Adipocyte (in vitro differentiated cells): ENCODE results near the gene RCOR1.
"Not testable (repeated sequence)": the region's sequence is repeated elsewhere in the genome, so short reads cannot be mapped to it uniquely, and the experiment has no call there.

Experiments
- DNase-seq: peaks from one replicate; pipeline ENCODE4 v3.0.0-alpha.2; 2015; ENCODE audit warnings: low read depth
- H3K27me3 ChIP-seq: replicated peaks from 2 replicates; pipeline ENCODE4 v1.7.0; 2013; ENCODE audit warnings: mild to moderate bottlenecking, low read length, moderate library complexity; ENCODE audit not compliant: control insufficient read depth, insufficient read depth
- H3K36me3 ChIP-seq: 2 replicates; pipeline ENCODE4 v1.7.0; 2013; ENCODE audit warnings: low read length, mild to moderate bottlenecking, moderate library complexity; ENCODE audit not compliant: control insufficient read depth, insufficient read depth, severe bottlenecking
- H3K4me1 ChIP-seq: 2 replicates; pipeline ENCODE4 v1.7.0; 2013; ENCODE audit warnings: mild to moderate bottlenecking, low read length, moderate library complexity; ENCODE audit not compliant: control insufficient read depth, insufficient read depth
- H3K4me3 ChIP-seq: 2 replicates; pipeline ENCODE4 v1.7.0; 2013; ENCODE audit warnings: mild to moderate bottlenecking, low read length, moderate library complexity
- H3K9ac ChIP-seq: 2 replicates; pipeline ENCODE4 v1.7.0; 2013; ENCODE audit warnings: mild to moderate bottlenecking, low read length, moderate library complexity
- H3K9me3 ChIP-seq: 2 replicates; pipeline ENCODE4 v1.7.0; 2013; ENCODE audit warnings: mild to moderate bottlenecking, low read length, moderate library complexity; ENCODE audit not compliant: control insufficient read depth

The RCOR1 gene

DNA sequence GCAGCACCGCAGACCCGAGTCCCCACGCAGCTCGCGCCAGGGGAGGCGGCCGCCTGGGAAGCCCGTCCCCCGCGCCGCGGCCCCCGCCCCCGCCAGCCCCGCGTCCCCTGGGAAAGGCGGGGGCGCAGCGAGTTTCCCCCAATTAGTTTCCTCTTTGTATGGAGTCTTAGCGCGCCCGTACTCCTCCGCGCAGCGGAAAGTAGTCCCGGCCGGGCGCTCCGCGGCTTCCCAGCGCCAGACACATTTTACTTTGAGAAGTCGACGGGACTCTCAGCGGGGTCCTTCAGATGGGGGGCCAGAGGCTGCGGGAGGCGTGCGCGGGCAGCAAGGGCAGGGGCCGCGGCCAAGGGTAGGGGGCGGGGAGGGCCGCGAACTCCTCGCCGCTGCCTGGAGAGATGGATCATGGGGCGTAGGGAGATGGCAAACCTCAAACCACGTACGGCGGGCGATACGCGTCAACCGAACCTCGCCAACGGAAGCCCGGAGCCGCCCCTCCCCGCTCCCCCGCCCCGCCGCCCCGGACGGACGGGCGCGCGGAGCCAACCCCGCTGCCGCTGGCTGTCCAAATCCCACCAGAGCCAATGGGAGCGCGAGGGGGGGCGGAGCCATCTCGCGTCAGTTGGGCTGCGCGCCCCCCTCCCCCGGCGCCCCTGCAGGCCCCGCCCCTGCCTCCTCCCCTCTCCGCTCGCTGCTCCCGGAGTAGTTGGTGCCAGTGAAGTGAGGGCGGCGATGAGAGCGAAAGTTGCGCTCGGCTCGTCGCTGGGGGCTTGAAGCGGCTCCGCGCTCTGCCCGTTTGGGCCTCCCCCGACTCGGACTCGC is at the start of gene RCOR1:
TSS of gene RCOR1 (plus strand) at position 706 of the 819 bp plus-strand sequence. CDS start 238 bp downstream, outside the sequence.
- Histone ChIP-seq H3K4me1 (peaks cover 19% of the 10 kb centered on the region), H3K27me3 (no peaks in the 10 kb centered on the region), H3K36me3 (no peaks in the 10 kb centered on the region), H3K9me3 (no peaks in the 10 kb centered on the region), H3K4me3 (peak within 1 kb of the TSS; percentile 88), H3K9ac (peak within 1 kb of the TSS; percentile 90)
- peak; percentile 99 for DNase-seq

DNA sequence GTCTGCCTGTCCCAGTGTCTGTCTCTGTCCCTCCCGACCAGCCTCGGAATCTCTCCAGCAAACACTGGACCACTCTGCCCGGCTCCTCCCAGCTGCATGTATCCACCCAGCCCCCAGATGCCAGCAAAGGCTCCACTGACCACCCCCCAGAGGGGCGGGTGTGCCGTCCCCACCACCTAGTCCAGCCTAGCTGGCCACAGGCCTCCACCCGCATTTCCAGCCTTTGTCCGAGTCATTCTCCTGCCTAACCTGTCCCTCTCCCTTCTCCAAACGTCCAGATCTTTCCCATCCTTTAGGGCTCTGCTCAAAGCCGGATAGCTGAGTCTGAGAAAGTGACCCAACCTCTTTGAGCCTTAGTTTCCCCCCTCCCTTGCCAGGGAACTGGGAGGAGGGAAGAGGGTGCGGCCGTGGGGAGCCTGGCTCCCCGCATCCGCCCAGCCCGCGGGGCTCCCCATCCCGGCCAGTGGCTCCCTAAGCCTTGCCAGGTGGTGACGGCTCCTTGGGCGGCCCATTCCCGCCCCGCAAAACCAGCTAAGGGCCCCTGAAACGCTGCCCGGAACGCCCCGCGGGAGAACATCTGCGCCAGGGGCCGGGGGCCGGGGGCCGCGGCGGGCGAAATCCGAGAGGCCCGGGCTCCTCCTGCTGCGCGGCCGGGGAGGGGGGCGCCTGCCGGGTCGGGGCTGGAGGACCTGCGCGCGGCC is 48.3 kb upstream of the RCOR1 start:
- Histone ChIP-seq H3K9ac (no peak overlapping the region), H3K4me3 (no peak overlapping the region), H3K9me3 (no peaks in the 10 kb centered on the region), H3K36me3 (no peaks in the 10 kb centered on the region), H3K4me1 (peaks cover 9% of the 10 kb centered on the region), H3K27me3 (peaks cover 19% of the 10 kb centered on the region)
- DNase-seq, result no peak

DNA sequence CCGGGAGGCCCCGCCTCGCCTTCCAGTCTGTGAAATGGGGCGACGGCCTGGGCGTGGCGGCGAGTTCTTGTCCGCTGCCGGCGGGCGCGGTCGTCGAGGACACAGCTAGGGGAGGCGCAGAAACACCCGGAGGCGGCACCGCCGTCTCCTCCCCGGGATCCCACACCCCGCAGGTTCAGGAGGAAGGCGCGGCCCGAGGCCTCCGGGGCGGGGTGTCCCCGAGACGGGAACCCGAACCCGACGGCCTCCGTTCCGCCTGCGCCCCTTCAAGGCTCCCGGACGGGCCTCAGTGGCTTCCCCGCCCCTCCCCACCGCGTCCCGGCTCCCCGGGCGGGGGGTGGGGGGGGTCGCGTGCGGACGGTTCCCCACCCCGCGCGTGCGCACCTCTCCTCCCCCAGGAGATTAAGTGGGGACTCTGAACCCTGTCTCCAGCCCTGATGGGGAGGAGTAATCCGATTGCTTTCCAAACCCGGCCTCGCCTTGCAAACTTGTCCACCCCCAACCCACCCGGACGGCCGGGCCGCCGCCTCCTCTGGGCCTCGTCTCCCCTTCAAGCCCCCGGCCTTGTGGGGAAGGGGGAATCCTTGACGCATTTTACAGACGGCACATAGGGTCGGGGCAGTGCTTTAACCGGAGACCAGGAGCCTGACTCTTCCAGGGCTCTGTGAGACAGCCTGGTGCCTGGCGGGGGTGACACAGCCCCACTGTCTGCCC is 47.5 kb upstream of the RCOR1 start:
- H3K9me3 ChIP-seq, result no peaks in the 10 kb centered on the region
- no peaks in the 10 kb centered on the region for H3K36me3 ChIP-seq
- H3K27me3 ChIP-seq, result peaks cover 19% of the 10 kb centered on the region
- no peak overlapping the region for H3K9ac ChIP-seq
- H3K4me1 ChIP-seq, result peaks cover 9% of the 10 kb centered on the region
- H3K4me3 ChIP-seq, result no peak overlapping the region
- peak; percentile 16 for DNase-seq

DNA sequence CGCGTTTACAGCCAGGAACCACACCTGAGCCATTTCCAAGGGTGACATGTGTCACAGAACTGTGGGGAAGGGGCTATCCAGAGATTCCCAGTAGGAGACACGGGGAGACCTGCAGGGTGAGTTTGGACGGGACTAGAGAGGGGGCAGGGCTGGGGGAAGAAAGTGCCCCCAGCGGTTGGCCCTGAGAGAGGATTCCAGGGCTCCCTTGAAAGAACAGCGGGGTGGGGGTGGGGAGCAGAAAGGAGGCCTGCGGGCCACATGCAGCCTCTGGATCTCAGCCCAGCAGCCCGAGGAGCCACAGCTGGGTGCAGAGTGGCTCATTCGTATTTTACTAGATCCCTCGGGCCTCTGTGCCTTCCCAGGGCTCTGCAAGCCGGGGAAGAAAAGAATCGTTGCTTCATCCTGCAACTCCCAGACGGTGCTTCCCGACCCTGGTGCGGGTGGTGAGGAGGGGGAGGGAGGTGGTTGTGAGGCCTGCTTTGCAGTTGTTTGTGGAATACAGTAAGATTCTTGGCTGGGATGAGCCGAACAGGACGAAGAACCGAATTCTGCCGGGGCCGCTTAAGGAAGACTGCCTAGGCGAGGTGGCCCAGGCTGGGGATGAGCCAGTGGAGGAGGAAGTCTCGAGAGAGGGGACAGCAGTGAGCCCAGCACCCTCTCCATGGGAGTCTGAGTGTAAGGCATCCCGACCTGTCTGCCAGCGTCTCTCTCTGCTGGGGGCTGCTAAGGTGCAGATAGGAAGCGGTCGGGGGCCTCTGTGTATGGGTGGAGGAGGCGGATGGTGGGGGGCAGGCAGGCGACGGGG is 46.8 kb upstream of the RCOR1 start:
- Histone ChIP-seq H3K9me3 (no peaks in the 10 kb centered on the region), H3K4me1 (peaks cover 9% of the 10 kb centered on the region), H3K27me3 (peaks cover 16% of the 10 kb centered on the region), H3K36me3 (no peaks in the 10 kb centered on the region), H3K9ac (no peak overlapping the region), H3K4me3 (no peak overlapping the region)
- DNase-seq, result peak; percentile 16

DNA sequence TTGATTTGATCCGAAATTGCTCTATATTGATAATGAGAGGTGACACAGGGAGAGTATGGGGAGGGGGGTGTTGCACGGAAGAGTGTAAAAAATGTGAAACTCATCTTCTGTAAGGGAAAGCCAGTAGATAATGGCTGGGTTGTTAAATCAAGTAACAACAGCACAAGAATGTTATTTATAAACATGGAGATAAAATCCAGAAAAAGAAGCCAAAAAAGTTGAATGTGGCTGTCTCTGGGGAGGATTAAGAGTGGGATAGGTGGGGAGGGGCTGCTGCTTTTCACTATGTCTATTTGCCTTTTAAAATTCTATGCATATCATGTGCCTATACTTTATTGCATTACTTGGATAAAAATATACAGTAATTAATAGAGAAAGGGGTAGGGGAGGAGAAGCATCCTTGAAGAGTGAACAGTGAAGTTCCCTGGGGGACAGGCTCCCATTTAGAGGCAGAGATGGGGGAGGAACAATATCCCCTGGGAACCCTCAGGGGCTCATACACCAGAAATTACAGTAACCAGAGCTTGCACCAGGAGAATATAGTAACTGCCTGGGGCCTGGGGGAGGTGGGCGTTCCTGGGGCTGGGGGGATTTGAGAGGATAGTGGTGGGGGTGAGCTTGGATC is 43.7 kb upstream of the RCOR1 start:
- no peak overlapping the region for H3K9ac ChIP-seq
- peaks cover 24% of the 10 kb centered on the region for H3K4me1 ChIP-seq
- no peaks in the 10 kb centered on the region for H3K9me3 ChIP-seq
- no peak overlapping the region for H3K4me3 ChIP-seq
- no peaks in the 10 kb centered on the region for H3K36me3 ChIP-seq
- DNase-seq, result no peak
- peaks cover 10% of the 10 kb centered on the region for H3K27me3 ChIP-seq

DNA sequence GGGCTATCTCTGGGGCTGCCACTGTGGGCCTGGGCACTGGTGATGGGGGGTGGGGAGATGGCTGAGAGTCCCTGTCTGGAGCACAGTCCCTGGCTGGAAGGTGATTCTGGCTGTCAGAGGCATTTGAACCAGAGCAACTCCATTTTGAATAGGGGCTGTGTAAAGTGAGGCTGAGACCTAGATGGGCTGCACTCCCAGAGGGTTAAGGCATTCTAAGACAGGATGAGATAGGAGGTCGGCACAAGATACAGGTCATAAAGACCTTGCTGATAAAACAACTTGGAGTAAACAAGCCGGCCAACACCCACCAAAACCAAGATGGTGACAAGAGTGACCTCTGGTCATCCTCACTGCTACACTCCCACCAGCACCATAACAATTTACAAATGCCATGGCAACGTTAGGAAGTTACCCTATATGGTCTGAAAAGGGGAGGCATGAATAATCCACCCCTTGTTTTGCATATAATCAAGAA is 41.5 kb upstream of the RCOR1 start:
- H3K4me3 ChIP-seq, DNase-seq, H3K9ac ChIP-seq, H3K27me3 ChIP-seq, H3K9me3 ChIP-seq, H3K36me3 ChIP-seq: not testable (repeated sequence)
- peaks cover 16% of the 10 kb centered on the region for H3K4me1 ChIP-seq

DNA sequence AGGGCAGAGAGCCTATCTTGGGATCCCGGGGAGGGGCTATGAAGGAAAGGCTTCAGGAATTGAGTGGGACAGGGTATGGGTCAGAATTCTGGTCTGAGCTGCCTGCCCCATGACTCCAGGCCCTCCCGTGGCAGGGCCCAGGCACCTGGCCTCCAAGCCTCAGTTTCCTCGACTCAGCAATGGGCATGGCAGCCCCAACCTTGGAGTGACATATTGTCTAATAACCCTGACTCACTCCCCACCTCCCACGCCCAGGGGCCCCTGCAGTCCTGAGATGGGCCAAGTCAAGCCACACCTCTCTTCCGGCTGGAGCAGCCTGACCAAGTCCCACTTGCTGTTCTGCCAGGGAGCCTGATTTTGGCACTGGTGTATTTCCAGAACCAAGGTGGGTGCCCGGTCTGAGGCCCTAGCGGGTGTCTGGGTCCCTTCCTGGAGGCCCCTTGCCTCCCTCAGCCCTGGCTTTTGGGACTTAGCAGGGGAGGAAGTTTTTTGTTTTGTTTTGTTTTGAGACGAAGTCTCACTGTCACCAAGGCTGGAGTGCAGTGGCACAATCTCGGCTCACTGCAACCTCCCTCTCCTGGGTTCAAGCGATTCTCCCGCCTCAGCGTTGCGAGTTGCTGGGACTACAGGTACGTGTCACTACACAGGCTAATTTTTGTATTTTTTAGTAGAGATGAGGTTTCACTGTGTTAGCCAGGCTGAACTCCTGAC is 40.3 kb upstream of the RCOR1 start:
- Histone ChIP-seq H3K9ac (peak overlapping the region; percentile 56), H3K27me3 (peaks cover 1% of the 10 kb centered on the region), H3K4me1 (peaks cover 15% of the 10 kb centered on the region), H3K9me3 (no peaks in the 10 kb centered on the region), H3K36me3 (no peaks in the 10 kb centered on the region), H3K4me3 (peak overlapping the region; percentile 54)
- DNase-seq, result no peak

DNA sequence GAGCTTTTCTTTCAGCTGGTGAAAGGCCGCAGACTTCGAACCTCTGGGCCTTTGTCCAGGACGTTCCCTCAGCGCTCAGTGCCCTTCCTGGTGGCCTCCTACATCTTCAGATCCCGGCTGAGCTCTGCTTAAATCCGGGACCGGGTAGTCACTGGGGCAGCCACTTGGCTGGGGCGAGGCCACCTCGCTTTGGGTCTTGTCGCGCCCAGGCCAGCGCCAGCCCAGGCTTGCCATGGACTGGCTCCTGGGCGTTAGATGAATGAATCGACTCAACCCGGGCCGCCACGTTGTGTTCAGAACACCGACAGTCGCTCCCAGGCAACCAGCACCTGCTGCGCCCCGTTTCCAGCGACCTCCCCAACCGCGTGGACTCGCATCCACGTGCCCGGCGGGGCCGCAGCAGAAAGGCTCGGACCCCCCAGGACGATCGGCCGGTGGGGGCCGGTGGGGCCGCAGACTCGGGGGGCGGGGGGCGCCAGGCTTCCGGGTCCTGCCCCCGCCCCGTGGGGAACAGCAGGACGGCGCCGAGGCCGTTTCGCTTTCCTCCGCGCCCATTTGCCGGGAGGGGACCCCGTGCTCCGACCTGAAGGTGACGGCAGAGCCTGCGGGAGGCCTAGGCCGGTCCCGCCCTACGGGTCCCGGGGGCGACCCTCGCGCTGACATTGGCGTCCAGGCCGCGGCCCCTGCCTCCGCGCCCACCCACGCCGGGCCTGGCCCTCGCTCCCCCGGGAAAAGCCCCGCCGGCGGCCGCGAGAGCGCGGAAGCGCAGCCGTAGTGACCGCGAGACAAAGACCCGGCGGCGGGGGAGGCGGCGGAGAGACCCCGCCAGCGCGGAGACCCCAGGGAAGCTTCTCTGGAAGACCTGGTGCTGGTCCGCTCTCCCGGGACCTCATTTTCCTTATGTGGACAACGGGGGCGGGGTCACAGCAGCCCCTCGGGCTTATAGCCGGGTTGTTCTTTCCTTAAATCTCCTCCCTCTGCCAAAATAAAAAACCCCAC is 37.3 kb upstream of the RCOR1 start:
- no peaks in the 10 kb centered on the region for H3K9me3 ChIP-seq
- peak overlapping the region; percentile 80 for H3K4me3 ChIP-seq
- peaks cover 15% of the 10 kb centered on the region for H3K4me1 ChIP-seq
- peak overlapping the region; percentile 80 for H3K9ac ChIP-seq
- H3K36me3 ChIP-seq, result no peaks in the 10 kb centered on the region
- no peaks in the 10 kb centered on the region for H3K27me3 ChIP-seq
- DNase-seq, result peak; percentile 69

DNA sequence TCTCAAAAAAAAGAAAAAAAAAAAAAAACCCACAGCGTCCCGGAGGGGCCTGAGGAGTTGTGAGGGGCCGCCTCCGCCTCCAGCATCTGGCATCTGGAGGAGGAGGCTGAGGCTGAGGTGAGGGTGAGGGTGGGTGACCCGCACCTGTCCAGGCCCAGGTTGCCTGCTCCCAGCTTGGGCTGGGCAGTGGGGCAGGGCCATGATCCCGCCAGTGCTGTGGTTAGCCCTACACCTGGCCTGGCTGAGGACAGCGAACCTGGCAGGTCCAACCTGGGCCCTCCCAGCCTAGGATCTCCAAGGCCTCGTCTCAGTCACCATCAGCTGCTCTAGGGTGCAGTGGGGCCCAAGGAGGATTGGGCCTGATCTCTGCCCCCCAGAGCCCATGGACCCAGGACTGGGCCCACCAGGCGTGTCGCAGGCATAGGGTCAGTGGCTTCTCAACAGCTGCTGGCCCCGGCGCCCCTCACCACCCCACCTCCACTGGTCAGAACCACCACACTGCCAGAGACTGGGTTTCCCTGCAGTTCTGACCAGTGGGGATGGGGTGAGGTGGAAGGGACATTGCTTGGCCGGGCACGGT is 36.3 kb upstream of the RCOR1 start:
- no peak for DNase-seq
- Histone ChIP-seq H3K36me3 (no peaks in the 10 kb centered on the region), H3K9ac (no peak overlapping the region), H3K27me3 (no peaks in the 10 kb centered on the region), H3K9me3 (no peaks in the 10 kb centered on the region), H3K4me3 (no peak overlapping the region), H3K4me1 (peaks cover 15% of the 10 kb centered on the region)
